HepG2 (cell line): ENCODE results near the gene MYO3B. TPM values are rescaled to one million over a fixed set of nuclear protein-coding genes. Genes with fewer than 3 reads are reported as not detected.

Source experiments
- ATAC-seq: fragments of 200-7000 bp; cut with Tn5 transposase; 3 replicates; pipeline ENCODE4 v1.9.1; 2020; ENCODE audit warnings: mild to moderate bottlenecking, moderate library complexity
- BruUV-seq: library from RNA; stranded (reverse); fragments of 400-500 nt; replicated peaks from 2 replicates; lab custom pipeline; 2021; lab: Mats Ljungman, UMichigan
- CTCF ChIA-PET: fragments of 300-600 bp; formaldehyde crosslinking; extraction: SDS; loops from one replicate; lab custom pipeline; 2021; ENCODE audit warnings: low total read pairs, inconsistent platforms, low intra/inter-chr PET ratio; lab: Yijun Ruan, JAX
- POLR2A ChIA-PET: fragments of 350-600 bp; sonication (Branson Sonifier 250); formaldehyde crosslinking; loops from one replicate; lab custom pipeline; 2020; ENCODE audit warnings: antibody characterized with exemption, inconsistent platforms; lab: Yijun Ruan, JAX
- DNase-seq: peaks from one replicate; pipeline ENCODE4 v3.0.0-alpha.2; 2015; ENCODE audit warnings: low spot score
- FAIRE-seq: peaks from 3 replicates; lab custom pipeline; 2011; peaks lifted over from hg19 to GRCh38; lab: Jason Lieb, UNC
- H2AFZ ChIP-seq: one replicate; pipeline ENCODE4 v1.6.1; 2011; ENCODE audit warnings: low read length, inconsistent platforms
- H3K27ac ChIP-seq: fragments of 300-600 bp; 3 replicates; pipeline ENCODE4 v1.8.0; 2011; ENCODE audit warnings: mixed run types, mild to moderate bottlenecking, mixed read lengths, low read length, inconsistent platforms; ENCODE audit not compliant: insufficient read depth; ENCODE audit errors: extremely low read length
- H3K27me3 ChIP-seq, 2 experiments: fragments of 200-600 bp in 1 of 2; 2 replicates in 1 of 2; 3 replicates in 1 of 2; pipeline versions ENCODE4 v1.6.0 to v1.8.0; 2011; ENCODE audit warnings: low read length in 2 of 2, mild to moderate bottlenecking in 2 of 2, moderate library complexity in 2 of 2, inconsistent platforms in 1 of 2; ENCODE audit not compliant: insufficient read depth in 2 of 2, control insufficient read depth in 1 of 2
- H3K36me3 ChIP-seq, 2 experiments: fragments of 200-600 bp in 1 of 2; replicated peaks in 1 of 2; 2 replicates in 1 of 2; 3 replicates in 1 of 2; pipeline versions ENCODE4 v1.5.1 to v1.8.0; 2011; ENCODE audit warnings: low read length in 2 of 2, inconsistent platforms in 1 of 2; ENCODE audit not compliant: insufficient read depth in 2 of 2, control insufficient read depth in 1 of 2
- H3K4me1 ChIP-seq: 2 replicates; pipeline ENCODE4 v1.5.1; 2012; ENCODE audit warnings: low read length, inconsistent platforms; ENCODE audit not compliant: insufficient read depth
- H3K4me2 ChIP-seq: 2 replicates; pipeline ENCODE4 v1.6.0; 2011; ENCODE audit warnings: low read depth, low read length, inconsistent platforms
- H3K4me3 ChIP-seq, 3 experiments: fragments of 200-600 bp in 1 of 3; sonication (generic), shearing (Covaris generic) in 1 of 3; replicated peaks in 1 of 3; 2 replicates each; pipeline ENCODE4 v1.5.1; 2011 to 2016; ENCODE audit warnings: low read length in 3 of 3, inconsistent platforms in 2 of 3, low read depth in 2 of 3, mild to moderate bottlenecking in 2 of 3, control low read depth in 1 of 3, mixed read lengths in 1 of 3; ENCODE audit not compliant: insufficient read depth in 1 of 3
- H3K79me2 ChIP-seq: one replicate; pipeline ENCODE4 v1.6.1; 2011; ENCODE audit warnings: low read length, inconsistent platforms; ENCODE audit not compliant: insufficient read depth
- H3K9ac ChIP-seq: 2 replicates; pipeline ENCODE4 v1.6.0; 2011; ENCODE audit warnings: mild to moderate bottlenecking, low read depth, low read length, inconsistent platforms; ENCODE audit not compliant: insufficient read depth
- H3K9me3 ChIP-seq: 2 replicates; pipeline ENCODE4 v1.5.1; 2012; ENCODE audit warnings: mild to moderate bottlenecking, low read length
- H4K20me1 ChIP-seq: 2 replicates; pipeline ENCODE4 v1.6.0; 2011; ENCODE audit warnings: inconsistent platforms, mild to moderate bottlenecking, low read length, moderate library complexity; ENCODE audit not compliant: insufficient read depth
- EZH2 ChIP-seq: conservative IDR thresholded peaks from 2 replicates; pipeline ENCODE4 v1.6.1; 2012; ENCODE audit warnings: mild to moderate bottlenecking, low read depth, low read length, moderate library complexity
- FOXK1 ChIP-seq: sonication (generic); formaldehyde crosslinking; IDR thresholded peaks from 2 replicates; pipeline ENCODE4 v1.4.0; 2020; ENCODE audit warnings: low read depth, missing genetic modification reagents, borderline replicate concordance
- GMEB1 ChIP-seq: sonication (generic); formaldehyde crosslinking; IDR thresholded peaks from 2 replicates; pipeline ENCODE4 v1.5.1; 2020; ENCODE audit warnings: missing genetic modification reagents, mild to moderate bottlenecking, borderline replicate concordance
- HNF4G ChIP-seq, 2 experiments: sonication (generic) in 1 of 2; formaldehyde crosslinking in 1 of 2; IDR thresholded peaks; 2 replicates each; pipeline versions ENCODE4 v1.4.0 to v1.6.1; 2011 to 2020; ENCODE audit warnings: borderline replicate concordance in 2 of 2, low read depth in 2 of 2, mild to moderate bottlenecking in 2 of 2, low read length in 1 of 2, missing genetic modification reagents in 1 of 2, moderate library complexity in 1 of 2
- MTERF4 ChIP-seq: sonication (generic); formaldehyde crosslinking; IDR thresholded peaks from 2 replicates; pipeline ENCODE4 v1.8.0; 2023; ENCODE audit warnings: mild to moderate bottlenecking, missing genetic modification reagents
- SOX5 ChIP-seq: IDR thresholded peaks from 2 replicates; pipeline ENCODE4 v1.6.1; 2016; ENCODE audit warnings: borderline replicate concordance
- ZNF550 ChIP-seq: sonication (generic); formaldehyde crosslinking; IDR thresholded peaks from 2 replicates; pipeline ENCODE4 v1.4.0; 2020; ENCODE audit warnings: mild to moderate bottlenecking, missing genetic modification reagents, borderline replicate concordance
- ZNF790 ChIP-seq: sonication (generic); formaldehyde crosslinking; IDR thresholded peaks from 2 replicates; pipeline ENCODE4 v1.8.0; 2022; ENCODE audit warnings: missing genetic modification reagents, mild to moderate bottlenecking, borderline replicate concordance
- WGBS: methylation state at CpG from one replicate; pipeline ENCODE4 v1.1.6; 2017; ENCODE audit warnings: low lambda C conversion rate; 5-methylcytosine and 5-hydroxymethylcytosine counted together
- in situ Hi-C: cut with HindIII; loops from 2 replicates; pipeline ENCODE4 v1.10.0; 2017; ENCODE audit warnings: low pct_unique_long_range_greater_than_20kb; ENCODE audit not compliant: extremely low pct_ligation_motif_present
- intact Hi-C: fragments of 100-400 bp; cut with micrococcal nuclease; formaldehyde crosslinking; loops from one replicate; pipeline ENCODE4 v1.10.0; 2022; ENCODE audit not compliant: unreplicated experiment
- polyA plus RNA-seq, 8 experiments: library from polyadenylated mRNA; depleted of rRNA in 3 of 8; stranded (reverse) in 7 of 8; unstranded in 1 of 8; fragments of >200 nt; fragmentation: Illumina TruSeq in 4 of 8; extraction: Trizol in 4 of 8; gene quantifications; 2 replicates each; pipeline versions ENCODE4 v1.2.1 to v1.2.3, GENCODE V29; 2011 to 2016; ENCODE audit warnings: low read depth in 4 of 8, missing spikeins in 1 of 8, mixed read lengths in 1 of 8; ENCODE audit not compliant: insufficient read depth in 1 of 8
- total RNA-seq, 5 experiments: library from RNA; depleted of rRNA; stranded (reverse); fragments of >200 nt; fragmentation: Illumina TruSeq; extraction: Trizol; gene quantifications; 2 replicates each; pipeline ENCODE4 v1.2.3, GENCODE V29; 2016; ENCODE audit warnings: low read depth in 1 of 5

MYO3B gene
- total and polyA plus RNA-seq, 2 of the 13 experiments (the other 11 are each of a cell fraction or from before 2014, with no cell fraction given), result 0.01 TPM; not detected in 1

- H4K20me1 ChIP-seq, result no peaks in the 10 kb centered on the region
- intact Hi-C loops (no loop called here), in situ Hi-C loops (no loop called here)
- ATAC-seq (no peak), DNase-seq (no peak), FAIRE-seq (peak; percentile 37)
- under 1% methylated on average over 5 of the region's 5 CpGs for WGBS
- no peak overlapping the region for H3K4me3 ChIP-seq
- TF ChIP-seq MTERF4 (CRISPR knock-in tag) (no peak), GMEB1 (CRISPR knock-in tag) (no peak), HNF4G (IDR thresholded peaks at IDR 0.05; ENCODE audit: borderline replicate concordance, low read depth, low read length) (no peak), HNF4G (CRISPR knock-in tag; IDR thresholded peaks at IDR 0.05; ENCODE audit: borderline replicate concordance, low read depth) (no peak), ZNF790 (CRISPR knock-in tag) (no peak), FOXK1 (CRISPR knock-in tag) (no peak), ZNF550 (CRISPR knock-in tag) (no peak), SOX5 (no peak), EZH2 (no peak)
- H3K27me3 ChIP-seq, result peaks cover 0 to 3% of the 10 kb centered on the region in 2 experiments; a peak in 2 of 5 replicates
- ChIA-PET CTCF (no interaction called here), POLR2A (no interaction called here)
- no peaks in the 10 kb centered on the region for H3K36me3 ChIP-seq
- no TSS peak for BruUV-seq
- H3K4me1 ChIP-seq, result no peaks in the 10 kb centered on the region
- no peak overlapping the region for H3K4me2 ChIP-seq
- H3K9me3 ChIP-seq, result no peaks in the 10 kb centered on the region
- no peak overlapping the region for H3K27ac ChIP-seq
- H3K79me2 ChIP-seq, result no peaks in the 10 kb centered on the region
- no peak overlapping the region for H3K9ac ChIP-seq
- H2AFZ ChIP-seq, result no peak overlapping the region
Measured at GRCh38 chr2:170339750-170340692, 162.1 kb downstream of the MYO3B start.
